ENCODE results near the gene NXT2. TPM values are rescaled to one million over a fixed set of nuclear protein-coding genes. Genes with fewer than 3 reads are reported as not detected.

NXT2 gene
- total RNA-seq, 1 donor from 2014 or later = 9.7 TPM

DNA sequence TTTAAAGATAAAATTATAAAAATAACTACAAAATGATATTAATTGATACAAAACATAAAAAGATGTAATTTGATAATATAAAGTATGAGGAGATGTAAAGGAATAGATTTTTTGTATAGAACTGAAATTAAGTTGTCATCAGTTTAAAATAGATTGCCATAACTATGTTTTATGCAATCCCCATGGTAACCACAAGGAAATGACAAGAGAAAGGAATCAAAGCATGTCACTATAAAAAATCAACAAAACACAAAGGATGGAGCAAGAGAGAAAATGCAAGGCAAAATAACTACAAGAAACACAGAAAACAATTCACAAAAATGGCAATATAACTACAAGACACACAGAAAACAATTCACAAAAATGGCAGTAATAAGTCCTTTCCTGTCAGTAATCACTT, 27.7 kb upstream of the NXT2 start:
- H3K27ac Mint-ChIP-seq = no peak overlapping the region
- H3K9me3 Mint-ChIP-seq = no peaks in the 10 kb centered on the region
- H3K4me3 Mint-ChIP-seq = no peak overlapping the region
- intact Hi-C loops (cut with micrococcal nuclease) = no loop called here
- peaks cover 3% of the 10 kb centered on the region for H3K4me1 Mint-ChIP-seq
- ATAC-seq (ENCODE audit: low read depth) (no peak), DNase-seq (no peak)
- H3K36me3 Mint-ChIP-seq (ENCODE audit: low read depth) = no peaks in the 10 kb centered on the region
- no peak for TF ChIP-seq CTCF (IDR thresholded peaks at IDR 0.05)
- H3K27me3 Mint-ChIP-seq = peaks cover 2% of the 10 kb centered on the region
- POLR2A ChIA-PET = no interaction called here
- CTCF ChIA-PET = no interaction called here

DNA sequence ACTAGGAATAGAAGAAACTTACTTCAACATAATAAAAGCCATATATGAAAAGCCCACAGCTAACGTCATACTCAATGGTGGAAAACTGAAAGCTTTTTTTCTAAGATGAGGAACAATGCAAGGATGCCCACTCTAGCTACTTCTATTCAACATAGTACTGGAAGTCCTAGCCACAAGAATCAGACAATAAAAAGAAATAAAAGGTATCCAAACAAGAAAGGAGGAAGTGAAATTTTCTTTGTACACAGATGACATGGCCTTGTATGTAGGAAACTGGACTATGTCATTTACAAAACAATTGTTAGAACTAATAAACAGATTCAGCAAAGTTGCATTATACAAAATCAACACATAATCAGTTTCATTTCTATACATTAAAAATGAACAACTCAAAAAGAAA, 25.5 kb upstream of the NXT2 start:
- ATAC-seq (ENCODE audit: low read depth) (no peak), DNase-seq (no peak)
- ChIA-PET CTCF (no interaction called here), POLR2A (interaction anchor here (0.7 kb wide), 1 partner anchor 127 kb away, joined by 3 read pairs; no protein-coding TSS in a partner anchor)
- no peak for TF ChIP-seq CTCF (IDR thresholded peaks at IDR 0.05)
- H3K27me3 Mint-ChIP-seq = peaks cover 2% of the 10 kb centered on the region
- H3K9me3 Mint-ChIP-seq = no peaks in the 10 kb centered on the region
- H3K4me3 Mint-ChIP-seq = no peak overlapping the region
- intact Hi-C loops (cut with micrococcal nuclease) = no loop called here
- H3K36me3 Mint-ChIP-seq (ENCODE audit: low read depth) = no peaks in the 10 kb centered on the region
- peaks cover 3% of the 10 kb centered on the region for H3K4me1 Mint-ChIP-seq
- no peak overlapping the region for H3K27ac Mint-ChIP-seq

DNA sequence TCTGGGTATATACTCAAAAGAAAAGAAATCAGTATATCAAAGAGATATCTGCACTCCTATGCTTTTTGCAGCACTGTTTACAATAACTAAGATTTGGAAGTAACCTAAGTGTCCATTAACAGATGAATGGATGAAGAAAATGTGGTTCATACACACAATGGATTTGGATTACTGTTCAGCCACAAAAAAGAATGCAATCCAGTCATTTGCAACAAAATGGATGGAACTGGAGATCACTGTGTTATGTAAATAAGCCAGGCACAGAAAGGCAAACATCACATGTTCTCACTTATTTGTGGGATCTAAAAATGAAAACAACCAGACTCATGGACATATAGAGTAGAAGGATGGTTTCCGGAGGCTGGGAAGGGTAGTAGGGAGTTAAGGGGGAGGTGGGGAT, 17.6 kb upstream of the NXT2 start:
- TF ChIP-seq CTCF (IDR thresholded peaks at IDR 0.05) = no peak

DNA sequence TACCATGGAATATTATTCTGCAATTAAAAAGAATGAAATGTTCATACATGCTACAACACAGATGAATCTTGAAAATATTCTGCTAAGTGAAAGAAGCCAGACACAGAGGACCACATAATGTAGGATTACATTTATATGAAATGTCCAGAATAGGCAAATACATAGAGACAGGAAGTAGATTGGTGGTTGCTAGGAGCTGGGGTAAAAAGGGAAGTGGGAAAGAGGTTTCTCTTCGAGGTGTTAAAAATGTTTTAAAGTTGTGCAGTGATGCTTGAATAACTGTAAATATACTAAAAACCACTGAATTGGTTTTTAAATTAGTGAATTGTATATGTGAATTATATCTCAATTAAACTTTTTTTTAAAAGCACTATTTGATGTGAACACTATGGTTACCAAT, 3.6 kb upstream of the NXT2 start:
- Mint-ChIP-seq H3K4me3 (no peak overlapping the region), H3K4me1 (peaks cover 37% of the 10 kb centered on the region), H3K27ac (peak overlapping the region; percentile 50), H3K27me3 (no peaks in the 10 kb centered on the region), H3K9me3 (no peaks in the 10 kb centered on the region), H3K36me3 (ENCODE audit: low read depth) (peaks cover 5% of the 10 kb centered on the region)
- ATAC-seq (ENCODE audit: low read depth) (no peak), DNase-seq (no peak)
- CTCF ChIA-PET = no interaction called here
- POLR2A ChIA-PET = no interaction called here
- TF ChIP-seq CTCF (IDR thresholded peaks at IDR 0.05) = no peak
- intact Hi-C loops (cut with micrococcal nuclease) = loop anchor here (1.0 to 10.0 kb wide), 2 partner anchors 102 to 180 kb away; no protein-coding TSS in a partner anchor

More for the DNA sequence above, 17.6 kb upstream of the NXT2 start:
- intact Hi-C loops (cut with micrococcal nuclease) = no loop called here
- Mint-ChIP-seq H3K27ac (no peak overlapping the region), H3K4me1 (no peaks in the 10 kb centered on the region), H3K9me3 (no peaks in the 10 kb centered on the region), H3K27me3 (peaks cover 4% of the 10 kb centered on the region), H3K36me3 (ENCODE audit: low read depth) (no peaks in the 10 kb centered on the region), H3K4me3 (no peak overlapping the region)
- ChIA-PET POLR2A (no interaction called here), CTCF (no interaction called here)
- ATAC-seq (ENCODE audit: low read depth) (no peak), DNase-seq (no peak)

GRCh38 chrX:109533631-109534030, 3.0 kb upstream of the NXT2 start:
- H3K9me3 Mint-ChIP-seq = no peaks in the 10 kb centered on the region
- H3K4me1 Mint-ChIP-seq = peaks cover 37% of the 10 kb centered on the region
- no peak overlapping the region for H3K4me3 Mint-ChIP-seq
- H3K27ac Mint-ChIP-seq = no peak overlapping the region
- H3K36me3 Mint-ChIP-seq (ENCODE audit: low read depth) = peaks cover 5% of the 10 kb centered on the region
- no peak for TF ChIP-seq CTCF (IDR thresholded peaks at IDR 0.05)
- CTCF ChIA-PET = no interaction called here
- intact Hi-C loops (cut with micrococcal nuclease) = loop anchor here (1.0 to 10.0 kb wide), 2 partner anchors 101 to 180 kb away; no protein-coding TSS in a partner anchor
- H3K27me3 Mint-ChIP-seq = no peaks in the 10 kb centered on the region
- ATAC-seq (ENCODE audit: low read depth) (no peak), DNase-seq (no peak)
- POLR2A ChIA-PET = no interaction called here
